Measurements from ENCODE around the gene SYT3. TPM values are rescaled to one million over a fixed set of nuclear protein-coding genes. Genes with fewer than 3 reads are reported as not detected.
"Not testable (repeated sequence)": the region's sequence is repeated elsewhere in the genome, so short reads cannot be mapped to it uniquely, and the experiment has no call there.

SYT3 gene
- total RNA-seq, 2 experiments from 2014 or later: 0.16 to 0.17 TPM

DNA sequence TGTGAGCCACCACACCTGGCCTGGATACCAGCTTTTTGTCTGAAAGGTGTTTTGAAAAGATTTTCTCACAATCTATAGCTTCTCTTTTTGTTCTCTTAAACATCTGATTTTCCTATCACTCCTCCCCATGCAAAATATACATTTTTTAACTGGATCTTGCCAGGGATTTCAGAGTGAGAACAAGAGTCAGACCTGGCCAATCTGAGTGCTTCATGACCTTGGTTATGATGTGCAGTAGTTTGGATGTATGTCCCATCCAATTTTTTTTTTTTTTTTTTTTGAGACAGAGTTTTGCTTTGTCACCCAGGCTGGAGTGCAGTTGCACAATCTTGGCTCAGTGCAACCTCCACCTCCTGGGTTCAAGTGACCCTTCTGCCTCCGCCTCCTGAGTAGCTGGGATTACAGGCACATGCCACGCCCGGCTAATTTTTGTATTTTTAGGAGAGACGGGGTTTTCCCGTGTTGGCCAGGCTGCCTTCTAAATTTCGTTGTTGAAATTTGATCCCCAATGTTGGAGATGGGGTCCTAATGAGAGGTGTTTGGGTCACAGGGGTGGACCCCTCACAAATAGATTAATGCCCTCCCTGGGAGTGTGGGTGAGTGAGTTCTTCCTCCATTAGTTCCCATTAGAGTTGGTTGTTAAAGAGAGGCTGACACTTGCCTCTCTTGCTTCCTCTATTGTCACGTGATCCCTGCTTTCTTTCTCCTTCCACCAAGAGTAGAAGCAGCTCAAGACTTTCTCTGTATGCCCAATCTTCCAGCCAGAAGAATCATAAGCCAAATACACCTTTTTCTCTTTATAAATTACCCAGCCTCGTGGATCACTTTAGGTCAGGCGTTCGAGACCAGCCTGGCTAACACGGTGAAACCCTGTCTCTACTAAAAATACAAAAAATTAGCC lies 26.9 kb downstream of the SYT3 start:
- BruUV-seq (replicated peaks); H3K36me3 ChIP-seq (ENCODE audit: insufficient read depth, low read length); H2AFZ ChIP-seq (ENCODE audit: low read length); CTCF ChIA-PET (ENCODE audit: unreplicated experiment); H3K27ac ChIP-seq (ENCODE audit: low read depth, low read length, poor library complexity, severe bottlenecking); H3K9me3 ChIP-seq (ENCODE audit: low read length); H4K20me1 ChIP-seq (ENCODE audit: insufficient read depth, low read length); POLR2A ChIA-PET; intact Hi-C loops (cut with micrococcal nuclease; ENCODE audit: unreplicated experiment); H3K4me1 ChIP-seq (ENCODE audit: insufficient read depth, low read length, poor library complexity, severe bottlenecking); H3K4me2 ChIP-seq (ENCODE audit: low read length); H3K4me3 ChIP-seq (ENCODE audit: low read depth, low read length, poor library complexity, severe bottlenecking); H3K79me2 ChIP-seq (ENCODE audit: insufficient read depth, low read depth, low read length); DNase-seq (ENCODE audit: low spot score); H3K9me2 ChIP-seq (ENCODE audit: insufficient read depth, low read length): not testable (repeated sequence)

DNA sequence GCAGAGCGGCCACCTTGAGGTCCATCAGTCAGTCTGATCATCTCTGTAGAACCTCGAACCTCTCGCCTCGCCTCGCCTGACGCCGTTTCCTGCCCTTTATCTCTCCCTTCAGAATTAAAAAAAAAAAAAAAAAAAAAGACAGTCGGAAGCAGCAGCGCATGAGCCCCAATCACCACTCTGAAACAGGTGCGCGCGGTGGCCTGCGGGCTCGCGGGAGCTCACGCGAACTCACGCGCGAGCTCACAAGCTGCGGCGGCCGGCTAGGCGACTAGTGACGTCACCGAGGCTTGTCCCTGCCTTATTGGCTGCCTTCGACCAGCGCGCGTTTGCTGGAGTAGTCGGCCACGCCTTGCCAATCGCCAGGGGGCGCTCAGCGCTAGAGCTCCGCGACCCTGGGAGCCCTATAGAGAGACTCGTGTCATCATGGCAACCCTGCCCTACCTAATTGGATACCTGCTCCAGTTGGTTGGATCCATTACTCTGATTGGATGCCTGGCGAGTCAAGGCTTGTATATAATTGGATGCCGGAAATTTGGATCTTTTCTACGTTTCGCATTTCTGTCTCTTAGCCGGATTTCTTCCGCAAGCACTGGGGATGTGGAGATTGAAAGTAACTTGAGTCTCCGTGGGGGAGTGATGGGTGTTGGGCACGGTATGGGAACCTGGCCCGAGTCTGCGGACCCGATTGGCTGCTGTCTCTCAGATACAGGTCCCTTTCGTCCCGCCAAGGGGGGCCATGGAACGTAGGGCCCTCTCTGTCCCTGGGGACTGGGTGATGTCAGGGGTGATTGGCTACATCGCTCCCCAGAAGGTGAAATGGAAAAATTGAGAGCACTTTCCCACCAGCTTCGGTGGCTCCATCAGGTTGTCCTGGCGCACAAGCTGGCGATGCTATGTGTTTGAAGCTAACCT lies 31.6 kb downstream of the SYT3 start:
- ChIA-PET POLR2A (interaction anchor here (0.6 kb wide), 2 partner anchors 140 to 409 kb away, joined by 3 to 4 read pairs; no protein-coding TSS in a partner anchor), CTCF (ENCODE audit: unreplicated experiment) (no interaction called here)
- no peak overlapping the region for H3K4me3 ChIP-seq (ENCODE audit: low read depth, low read length, poor library complexity, severe bottlenecking)
- no peaks in the 10 kb centered on the region for H3K4me1 ChIP-seq (ENCODE audit: insufficient read depth, low read length, poor library complexity, severe bottlenecking)
- TF ChIP-seq, protein P1, sequence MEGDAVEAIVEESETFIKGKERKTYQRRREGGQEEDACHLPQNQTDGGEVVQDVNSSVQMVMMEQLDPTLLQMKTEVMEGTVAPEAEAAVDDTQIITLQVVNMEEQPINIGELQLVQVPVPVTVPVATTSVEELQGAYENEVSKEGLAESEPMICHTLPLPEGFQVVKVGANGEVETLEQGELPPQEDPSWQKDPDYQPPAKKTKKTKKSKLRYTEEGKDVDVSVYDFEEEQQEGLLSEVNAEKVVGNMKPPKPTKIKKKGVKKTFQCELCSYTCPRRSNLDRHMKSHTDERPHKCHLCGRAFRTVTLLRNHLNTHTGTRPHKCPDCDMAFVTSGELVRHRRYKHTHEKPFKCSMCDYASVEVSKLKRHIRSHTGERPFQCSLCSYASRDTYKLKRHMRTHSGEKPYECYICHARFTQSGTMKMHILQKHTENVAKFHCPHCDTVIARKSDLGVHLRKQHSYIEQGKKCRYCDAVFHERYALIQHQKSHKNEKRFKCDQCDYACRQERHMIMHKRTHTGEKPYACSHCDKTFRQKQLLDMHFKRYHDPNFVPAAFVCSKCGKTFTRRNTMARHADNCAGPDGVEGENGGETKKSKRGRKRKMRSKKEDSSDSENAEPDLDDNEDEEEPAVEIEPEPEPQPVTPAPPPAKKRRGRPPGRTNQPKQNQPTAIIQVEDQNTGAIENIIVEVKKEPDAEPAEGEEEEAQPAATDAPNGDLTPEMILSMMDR (conservative IDR thresholded peaks at IDR 0.05; ENCODE audit: low read length): peak; percentile 76
- TF ChIP-seq EZH2phosphoT487 (IDR thresholded peaks at IDR 0.05; ENCODE audit: borderline replicate concordance, low read depth, low read length): no peak
- H3K79me2 ChIP-seq (ENCODE audit: insufficient read depth, low read depth, low read length): no peaks in the 10 kb centered on the region
- no peaks in the 10 kb centered on the region for H3K9me2 ChIP-seq (ENCODE audit: insufficient read depth, low read length)
- intact Hi-C loops (cut with micrococcal nuclease; ENCODE audit: unreplicated experiment): loop anchor here (1.0 to 5.0 kb wide), 3 partner anchors 51 to 174 kb away; no protein-coding TSS in a partner anchor
- H3K4me2 ChIP-seq (ENCODE audit: low read length): no peak overlapping the region
- H3K9me3 ChIP-seq (ENCODE audit: low read length): no peaks in the 10 kb centered on the region
- H3K36me3 ChIP-seq (ENCODE audit: insufficient read depth, low read length): no peaks in the 10 kb centered on the region
- H3K27ac ChIP-seq (ENCODE audit: low read depth, low read length, poor library complexity, severe bottlenecking): no peak overlapping the region
- no TSS peak for BruUV-seq (replicated peaks)
- no peak overlapping the region for H2AFZ ChIP-seq (ENCODE audit: low read length)
- peak; percentile 74 for DNase-seq (ENCODE audit: low spot score)
- no peaks in the 10 kb centered on the region for H4K20me1 ChIP-seq (ENCODE audit: insufficient read depth, low read length)

GRCh38 chr19:50607388-50607787 lies 32.3 kb downstream of the SYT3 start:
- CTCF ChIA-PET (ENCODE audit: unreplicated experiment): no interaction called here
- Histone ChIP-seq H3K4me2 (ENCODE audit: low read length) (no peak overlapping the region), H3K27ac (ENCODE audit: low read depth, low read length, poor library complexity, severe bottlenecking) (no peak overlapping the region), H3K9me3 (ENCODE audit: low read length) (no peaks in the 10 kb centered on the region), H3K36me3 (ENCODE audit: insufficient read depth, low read length) (no peaks in the 10 kb centered on the region), H2AFZ (ENCODE audit: low read length) (no peak overlapping the region), H3K4me1 (ENCODE audit: insufficient read depth, low read length, poor library complexity, severe bottlenecking) (no peaks in the 10 kb centered on the region), H3K4me3 (ENCODE audit: low read depth, low read length, poor library complexity, severe bottlenecking) (no peak overlapping the region), H4K20me1 (ENCODE audit: insufficient read depth, low read length) (no peaks in the 10 kb centered on the region), H3K9me2 (ENCODE audit: insufficient read depth, low read length) (no peaks in the 10 kb centered on the region), H3K79me2 (ENCODE audit: insufficient read depth, low read depth, low read length) (no peaks in the 10 kb centered on the region)
- no peak for TF ChIP-seq EZH2phosphoT487 (IDR thresholded peaks at IDR 0.05; ENCODE audit: borderline replicate concordance, low read depth, low read length)
- TF ChIP-seq, protein P1 (conservative IDR thresholded peaks at IDR 0.05; ENCODE audit: low read length): no peak
- no peak for DNase-seq (ENCODE audit: low spot score)
- BruUV-seq (replicated peaks): no TSS peak
- POLR2A ChIA-PET: no interaction called here
- intact Hi-C loops (cut with micrococcal nuclease; ENCODE audit: unreplicated experiment): loop anchor here (5.0 kb wide), 2 partner anchors 100 to 175 kb away; no protein-coding TSS in a partner anchor

DNA sequence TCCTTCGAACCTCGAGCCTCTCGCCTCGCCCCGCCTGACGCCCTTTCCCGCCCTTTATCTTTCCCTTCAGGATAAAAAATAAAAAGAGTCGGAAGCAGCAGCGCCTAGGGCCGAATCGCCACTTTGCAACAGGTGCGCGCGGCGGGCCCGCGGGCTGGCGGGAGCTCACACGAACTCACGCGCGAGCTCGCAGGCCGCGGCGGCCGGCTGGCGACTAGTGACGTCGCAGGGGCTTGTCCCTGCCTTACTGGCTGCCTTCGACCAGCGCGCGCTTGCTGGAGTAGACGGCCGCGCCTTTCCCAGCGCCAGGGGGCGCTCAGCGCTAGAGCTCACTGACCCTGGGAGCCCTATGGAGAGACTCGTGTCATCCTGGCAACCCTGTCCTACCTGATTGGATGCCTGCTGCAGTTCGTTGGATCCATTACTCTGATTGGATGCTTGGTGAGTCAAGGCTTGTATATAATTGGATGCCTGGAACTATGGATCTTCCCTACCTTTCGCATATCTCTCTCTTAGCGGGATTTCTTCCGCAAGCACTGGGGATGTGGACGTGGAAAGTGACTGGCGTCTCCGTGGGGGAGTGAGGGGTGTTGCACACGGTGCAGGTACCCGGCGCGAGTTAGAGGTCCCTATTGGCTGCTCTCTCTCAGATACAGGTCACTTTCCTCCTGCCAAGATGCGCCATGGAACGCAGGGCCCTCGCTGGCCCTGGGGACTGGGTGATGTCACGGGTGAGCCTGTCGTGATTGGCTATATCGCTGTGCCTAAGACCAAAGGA lies 33.4 kb downstream of the SYT3 start:
- H3K4me1 ChIP-seq (ENCODE audit: insufficient read depth, low read length, poor library complexity, severe bottlenecking); H3K9me2 ChIP-seq (ENCODE audit: insufficient read depth, low read length); DNase-seq (ENCODE audit: low spot score); BruUV-seq (replicated peaks); H3K27ac ChIP-seq (ENCODE audit: low read depth, low read length, poor library complexity, severe bottlenecking); H4K20me1 ChIP-seq (ENCODE audit: insufficient read depth, low read length); H3K4me2 ChIP-seq (ENCODE audit: low read length); POLR2A ChIA-PET; H3K36me3 ChIP-seq (ENCODE audit: insufficient read depth, low read length); H3K79me2 ChIP-seq (ENCODE audit: insufficient read depth, low read depth, low read length); H3K4me3 ChIP-seq (ENCODE audit: low read depth, low read length, poor library complexity, severe bottlenecking); CTCF ChIA-PET (ENCODE audit: unreplicated experiment); H2AFZ ChIP-seq (ENCODE audit: low read length); H3K9me3 ChIP-seq (ENCODE audit: low read length): not testable (repeated sequence)
- intact Hi-C loops (cut with micrococcal nuclease; ENCODE audit: unreplicated experiment): loop anchor here (5.0 kb wide), 2 partner anchors 101 to 176 kb away; no protein-coding TSS in a partner anchor

Measured in OCI-LY7 (cell line).